ENCODE results near the gene TLE1.
A peak's percentile ranks its signal among the peaks of the same experiment; 100 is the strongest.

- no peak for TF ChIP-seq CTCF (IDR thresholded peaks at IDR 0.05 in 2 of 3, conservative IDR thresholded peaks at IDR 0.05 in 1 of 3; ENCODE audit: borderline replicate concordance in 1 of 3, insufficient read depth in 1 of 3, low read depth in 2 of 3, low read length in 2 of 3)
- TF ChIP-seq SIN3A (IDR thresholded peaks at IDR 0.05; ENCODE audit: low read depth), result no peak
- TF ChIP-seq POLR2A (IDR thresholded peaks at IDR 0.05; ENCODE audit: borderline replicate concordance, extremely low read depth, insufficient read depth, insufficient read length), result no peak
- TF ChIP-seq EZH2 (IDR thresholded peaks at IDR 0.05), result no peak
- 0 out of 2 replicates have a peak, but pooled peaks have one; percentile 39 for TF ChIP-seq CEBPB (IDR thresholded peaks at IDR 0.05; ENCODE audit: low read depth)
- TF ChIP-seq ZBTB33 (IDR thresholded peaks at IDR 0.05; ENCODE audit: extremely low read depth, insufficient replicate concordance, low read length), result no peak
- no peak; the same call in 1 of the 2 replicates for TF ChIP-seq POLR2AphosphoS5 (IDR thresholded peaks at IDR 0.05; ENCODE audit: low read depth, low read length)
- TF ChIP-seq JUND (IDR thresholded peaks at IDR 0.05), result peak; percentile 58
- TF ChIP-seq SP1 (IDR thresholded peaks at IDR 0.05; ENCODE audit: low read depth), result peak; percentile 75; the same call in 1 of the 2 replicates
- peak; percentile 62; the same call in 1 of the 2 replicates for TF ChIP-seq FOSL1 (IDR thresholded peaks at IDR 0.05; ENCODE audit: low read depth)
- no peak for TF ChIP-seq ZFX (IDR thresholded peaks at IDR 0.05)
- no peak for TF ChIP-seq EGR1 (IDR thresholded peaks at IDR 0.05; ENCODE audit: low read depth)
- TF ChIP-seq RAD21 (IDR thresholded peaks at IDR 0.05; ENCODE audit: low read depth), result 0 out of 2 replicates have a peak, but pooled peaks have one; percentile 18
These were observed 129.6 kb downstream of the TLE1 start for GRCh38 chr9:81559709-81560108.

Data from HCT116 (cell line).